ENCODE results near the gene DVL1. TPM values are rescaled to one million over a fixed set of nuclear protein-coding genes. Genes with fewer than 3 reads are reported as not detected.

Gene DVL1
- total RNA-seq, 1 experiment from 2014 or later: 83.9 TPM

GRCh38 chr1:1309251-1310108, 39.7 kb downstream of the DVL1 start:
- Mint-ChIP-seq H3K4me1 (ENCODE audit: low read depth, unreplicated experiment) (no peaks in the 10 kb centered on the region), H3K9me3 (ENCODE audit: low read depth, unreplicated experiment) (no peaks in the 10 kb centered on the region), H3K27me3 (ENCODE audit: unreplicated experiment) (no peaks in the 10 kb centered on the region), H3K27ac (ENCODE audit: unreplicated experiment) (no peak overlapping the region), H3K36me3 (ENCODE audit: insufficient read depth, unreplicated experiment) (peaks cover 75% of the 10 kb centered on the region), H3K4me3 (ENCODE audit: low read depth, unreplicated experiment) (peak overlapping the region; percentile 73)
- BruUV-seq (replicated peaks): TSS peak; percentile 39
- intact Hi-C loops (cut with micrococcal nuclease; ENCODE audit: unreplicated experiment): no loop called here
- TF ChIP-seq CTCF (IDR thresholded peaks at IDR 0.05; ENCODE audit: unreplicated experiment): no peak
- DNase-seq: no peak
- CTCF ChIA-PET: interaction anchor here (0.6 kb wide), 1 partner anchor 131 kb away, joined by 3 read pairs; no protein-coding TSS in a partner anchor

GRCh38 chr1:1308756-1309250, 40.4 kb downstream of the DVL1 start:
- CTCF ChIA-PET: no interaction called here
- peaks cover 73% of the 10 kb centered on the region for H3K36me3 Mint-ChIP-seq (ENCODE audit: insufficient read depth, unreplicated experiment)
- no peak for DNase-seq
- H3K9me3 Mint-ChIP-seq (ENCODE audit: low read depth, unreplicated experiment): no peaks in the 10 kb centered on the region
- no TSS peak for BruUV-seq (replicated peaks)
- intact Hi-C loops (cut with micrococcal nuclease; ENCODE audit: unreplicated experiment): no loop called here
- H3K27ac Mint-ChIP-seq (ENCODE audit: unreplicated experiment): no peak overlapping the region
- TF ChIP-seq CTCF (IDR thresholded peaks at IDR 0.05; ENCODE audit: unreplicated experiment): no peak
- H3K27me3 Mint-ChIP-seq (ENCODE audit: unreplicated experiment): no peaks in the 10 kb centered on the region
- H3K4me1 Mint-ChIP-seq (ENCODE audit: low read depth, unreplicated experiment): no peaks in the 10 kb centered on the region
- H3K4me3 Mint-ChIP-seq (ENCODE audit: low read depth, unreplicated experiment): peak overlapping the region; percentile 73

GRCh38 chr1:1307923-1308755, 41.1 kb downstream of the DVL1 start, which contains the start of the genes ACAP3 and PUSL1:
Gene ACAP3 (minus strand): TSS chr1:1307930. CDS start chr1:1307815, 115 bp downstream.
Gene PUSL1 (plus strand): TSS chr1:1308597. CDS start chr1:1308644, 47 bp downstream.
- no TSS peak for BruUV-seq (replicated peaks)
- Mint-ChIP-seq H3K9me3 (ENCODE audit: low read depth, unreplicated experiment) (no peaks in the 10 kb centered on the region), H3K27ac (ENCODE audit: unreplicated experiment) (peak within 1 kb of the TSS; percentile 15), H3K27me3 (ENCODE audit: unreplicated experiment) (no peaks in the 10 kb centered on the region), H3K36me3 (ENCODE audit: insufficient read depth, unreplicated experiment) (peaks cover 68% of the 10 kb centered on the region), H3K4me1 (ENCODE audit: low read depth, unreplicated experiment) (no peaks in the 10 kb centered on the region), H3K4me3 (ENCODE audit: low read depth, unreplicated experiment) (peak within 1 kb of the TSS; percentile 73)
- TF ChIP-seq CTCF (IDR thresholded peaks at IDR 0.05; ENCODE audit: unreplicated experiment): no peak
- CTCF ChIA-PET: no interaction called here
- peak; percentile 86 for DNase-seq
- intact Hi-C loops (cut with micrococcal nuclease; ENCODE audit: unreplicated experiment): no loop called here

DNA sequence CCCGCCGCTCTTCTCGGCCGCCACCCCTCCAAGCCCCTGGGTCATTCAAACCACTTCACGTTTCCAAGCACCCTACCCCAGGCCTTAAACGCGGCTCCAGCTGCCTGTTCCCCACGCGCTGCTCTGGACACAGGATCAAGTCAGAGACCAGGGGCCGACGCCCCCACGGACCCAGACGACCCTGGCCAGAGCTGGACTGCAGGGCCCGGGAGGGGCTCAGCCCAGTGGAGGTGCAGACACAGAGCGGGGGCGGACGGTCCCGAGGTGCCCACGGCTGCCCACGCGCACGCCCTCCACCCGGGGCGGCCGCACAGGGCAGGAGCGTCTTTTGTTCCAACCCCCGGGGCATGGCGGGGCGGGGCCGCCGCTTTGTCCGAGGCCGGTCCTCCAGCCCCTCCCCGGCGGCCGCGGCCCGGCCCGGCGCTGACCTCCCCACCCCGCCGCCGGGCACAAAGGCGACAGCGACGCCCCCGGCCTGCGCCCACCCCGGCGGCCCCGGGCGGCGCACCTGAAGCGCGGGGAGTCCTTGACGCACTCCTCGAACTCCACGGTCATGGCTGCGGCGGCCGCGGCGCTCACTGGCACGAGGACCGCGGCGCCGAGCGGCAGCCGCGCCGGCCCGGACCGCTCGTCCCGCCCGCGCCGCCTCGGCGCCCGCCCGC, 41.8 kb downstream of the DVL1 start:
- Mint-ChIP-seq H3K27me3 (ENCODE audit: unreplicated experiment) (no peaks in the 10 kb centered on the region), H3K4me3 (ENCODE audit: low read depth, unreplicated experiment) (peak overlapping the region; percentile 73), H3K27ac (ENCODE audit: unreplicated experiment) (no peak overlapping the region), H3K9me3 (ENCODE audit: low read depth, unreplicated experiment) (no peaks in the 10 kb centered on the region), H3K36me3 (ENCODE audit: insufficient read depth, unreplicated experiment) (peaks cover 62% of the 10 kb centered on the region), H3K4me1 (ENCODE audit: low read depth, unreplicated experiment) (no peaks in the 10 kb centered on the region)
- CTCF ChIA-PET: no interaction called here
- no peak for TF ChIP-seq CTCF (IDR thresholded peaks at IDR 0.05; ENCODE audit: unreplicated experiment)
- intact Hi-C loops (cut with micrococcal nuclease; ENCODE audit: unreplicated experiment): no loop called here
- DNase-seq: peak; percentile 43
- no TSS peak for BruUV-seq (replicated peaks)
